NK-92 (cell line): ENCODE results near the gene UNC80.

ENCODE experiments used
- DNase-seq: peaks from one replicate; lab custom pipeline; 2025; ENCODE audit not compliant: unreplicated experiment; lab: John Stamatoyannopoulos, UW

Gene UNC80

DNA sequence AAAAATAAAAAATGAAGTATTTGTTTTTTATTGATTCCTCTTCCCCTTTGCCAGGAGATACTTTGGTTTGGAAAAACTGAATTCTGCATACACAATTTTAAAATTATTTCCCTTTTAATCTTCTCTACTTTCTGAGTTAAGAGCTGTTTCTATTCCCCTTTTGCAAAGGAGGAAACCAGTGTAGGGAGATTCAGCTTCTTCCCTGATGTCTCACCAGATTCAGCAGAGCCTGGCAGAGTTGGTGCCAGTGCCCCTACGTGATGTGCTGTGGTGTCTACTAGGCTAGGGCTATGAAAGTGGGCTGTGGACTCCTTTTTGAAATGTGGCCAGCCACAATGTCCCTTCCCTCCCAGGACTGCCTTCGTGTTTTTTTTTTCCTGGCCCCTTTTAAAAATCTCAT lies 233.2 kb downstream of the UNC80 start:
- no peak for DNase-seq

DNA sequence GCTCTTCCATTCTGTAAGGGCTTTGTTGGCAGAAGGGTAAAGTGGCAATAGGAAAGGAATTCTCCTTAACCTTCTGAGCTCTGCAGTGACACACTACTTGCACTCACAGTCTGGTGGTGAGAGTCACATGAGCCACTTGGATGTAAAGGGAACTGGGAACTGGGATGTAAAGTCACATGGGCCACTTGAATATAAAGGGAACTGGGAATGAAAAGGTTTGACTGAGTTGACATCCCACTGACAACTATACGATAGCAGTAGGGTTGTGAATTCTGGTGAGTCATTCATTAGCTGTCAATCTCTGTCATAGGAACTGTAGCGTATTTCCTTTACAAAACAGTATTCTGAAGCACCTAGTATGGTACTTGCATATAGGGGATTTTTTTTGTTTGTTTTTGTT lies 236.3 kb downstream of the UNC80 start:
- no peak for DNase-seq

DNA sequence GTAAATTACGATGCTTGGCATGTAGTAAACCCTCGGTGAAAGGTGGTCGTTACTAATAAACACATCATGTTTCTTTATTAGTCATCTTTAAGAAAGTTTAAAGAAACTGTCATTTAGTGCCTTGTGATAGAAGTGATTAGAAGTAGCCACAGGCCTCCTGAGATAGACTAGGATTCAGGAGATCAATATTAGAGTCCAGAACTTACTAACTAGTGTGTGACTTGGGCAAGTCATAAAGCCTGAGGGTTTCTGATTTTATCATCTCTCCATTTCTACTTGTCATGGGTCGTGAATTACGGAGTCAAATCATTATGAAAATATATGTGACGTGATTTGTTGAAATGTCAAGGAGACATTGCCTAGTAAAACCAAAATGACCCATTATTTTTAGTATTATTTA lies 237.5 kb downstream of the UNC80 start:
- no peak for DNase-seq

DNA sequence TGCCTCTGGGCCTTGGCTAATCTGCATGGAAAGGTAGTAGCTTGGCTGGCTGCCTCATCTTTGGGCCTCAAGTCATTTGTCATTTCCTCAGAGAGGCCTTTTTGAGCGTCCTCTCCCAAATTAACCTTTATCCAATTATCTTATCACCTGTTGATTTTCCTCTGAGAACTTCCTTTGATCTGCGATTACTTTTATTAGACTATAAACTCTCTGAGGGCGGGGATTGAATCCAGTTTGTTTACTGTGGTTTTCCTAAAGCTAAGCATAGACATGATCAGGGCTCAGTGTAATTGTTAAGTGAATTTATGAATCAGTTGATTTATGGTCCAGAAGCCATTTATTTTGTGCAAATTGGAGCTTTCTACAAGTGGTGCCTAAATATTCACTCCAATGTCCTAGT lies 238.3 kb downstream of the UNC80 start:
- DNase-seq = no peak

DNA sequence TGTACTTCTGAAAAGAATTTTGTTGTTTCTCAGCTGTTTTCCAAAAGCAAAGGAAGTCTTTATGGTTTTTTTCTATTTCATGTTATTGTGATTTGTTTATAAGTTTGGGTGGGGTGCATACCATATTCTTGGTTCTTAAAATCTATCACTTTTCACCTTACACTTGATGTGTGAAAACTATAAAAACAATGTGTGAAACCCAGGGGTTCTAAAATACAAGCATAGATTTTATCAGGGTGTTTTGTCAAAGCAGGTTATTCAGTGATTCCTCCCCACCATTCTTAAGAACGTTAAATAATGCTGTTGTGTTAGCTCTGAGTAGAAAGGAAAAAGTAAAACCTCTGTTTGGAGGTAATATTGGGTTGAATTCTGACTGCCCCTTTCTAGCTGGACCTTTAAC lies 248.5 kb downstream of the UNC80 start:
- no peak for DNase-seq

DNA sequence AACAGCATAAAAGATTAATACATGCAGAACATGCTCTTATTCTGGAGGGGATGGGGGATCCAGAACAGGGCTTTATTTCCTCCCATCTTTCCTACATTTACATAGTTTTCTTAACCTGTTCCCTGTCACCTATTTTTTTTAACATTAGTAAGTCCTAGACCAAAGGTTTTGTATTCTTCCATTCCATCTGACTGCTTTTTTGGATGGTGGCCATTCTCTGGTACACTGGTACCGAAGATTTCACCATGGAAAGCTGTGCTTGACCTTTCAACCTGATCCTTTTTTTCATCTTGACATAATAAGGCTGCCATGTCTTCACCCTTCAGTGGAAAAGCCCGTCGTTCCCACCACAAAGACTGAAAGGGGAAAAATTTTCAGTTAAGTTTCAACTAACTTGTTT lies 251.2 kb downstream of the UNC80 start:
- no peak for DNase-seq

DNA sequence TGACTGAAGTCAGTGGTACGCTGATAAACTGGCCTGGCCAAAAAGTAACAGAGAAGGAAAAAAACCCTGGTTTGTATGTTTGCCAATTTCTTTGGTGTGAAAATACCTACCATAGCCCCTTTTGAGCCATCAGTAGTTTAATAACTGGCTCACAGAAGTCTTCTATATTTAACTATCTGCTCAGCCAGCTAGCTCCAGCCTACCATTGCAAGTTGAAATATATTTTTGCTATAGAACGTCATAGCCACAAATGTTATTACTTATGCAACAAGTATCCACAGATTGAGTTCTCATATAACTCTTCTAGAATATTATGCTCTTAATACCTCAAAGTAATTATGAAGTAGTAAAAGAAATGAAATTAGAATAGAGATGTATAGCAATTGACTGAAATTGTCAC lies 256.0 kb downstream of the UNC80 start:
- no peak for DNase-seq

DNA sequence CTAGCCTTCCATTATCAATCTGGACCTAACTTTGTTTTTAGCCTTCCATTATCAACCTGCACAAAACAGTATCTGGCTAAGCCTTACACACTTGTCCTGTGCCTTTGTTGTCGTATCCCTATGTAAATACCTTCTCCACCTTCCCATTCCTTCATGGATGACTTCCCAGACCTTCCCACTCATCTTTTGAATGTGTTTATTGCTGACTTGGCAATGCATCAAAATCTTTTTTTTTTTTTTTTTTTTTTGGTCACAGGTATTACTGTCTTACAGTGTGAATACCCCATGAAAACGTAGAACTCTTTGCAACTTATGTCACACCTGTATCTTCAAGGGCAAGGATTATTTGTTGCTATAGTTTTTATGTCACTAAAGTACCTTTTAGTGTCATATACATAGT lies 256.5 kb downstream of the UNC80 start:
- DNase-seq = no peak

DNA sequence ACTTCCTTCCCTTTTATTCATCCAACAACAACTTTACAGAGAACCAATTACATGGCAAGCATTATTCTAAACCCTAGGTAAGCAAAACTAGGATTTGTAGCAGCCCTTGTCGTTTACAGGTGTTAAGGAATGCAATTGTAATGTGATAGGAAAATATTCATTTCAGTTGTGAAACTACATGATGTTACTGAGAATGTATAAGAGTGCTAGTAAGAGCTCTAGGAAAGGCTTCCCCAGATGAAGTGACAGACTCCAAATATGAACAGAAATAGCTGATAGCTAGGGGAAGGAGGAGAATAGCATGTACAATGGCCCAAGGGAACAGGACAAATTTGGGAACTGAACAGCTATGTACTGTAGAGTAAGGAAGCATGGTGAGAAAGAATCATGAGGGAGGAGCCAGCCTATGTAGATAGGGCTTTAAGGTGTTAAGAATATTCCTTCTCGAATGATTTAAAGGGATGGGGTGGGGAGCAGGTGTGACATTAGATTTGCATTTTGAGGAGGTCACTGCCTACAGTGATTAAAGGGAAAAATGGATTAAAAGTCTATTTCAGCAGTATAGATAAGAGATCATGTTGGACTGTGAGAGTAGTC lies 262.6 kb downstream of the UNC80 start:
- no peak for DNase-seq

DNA sequence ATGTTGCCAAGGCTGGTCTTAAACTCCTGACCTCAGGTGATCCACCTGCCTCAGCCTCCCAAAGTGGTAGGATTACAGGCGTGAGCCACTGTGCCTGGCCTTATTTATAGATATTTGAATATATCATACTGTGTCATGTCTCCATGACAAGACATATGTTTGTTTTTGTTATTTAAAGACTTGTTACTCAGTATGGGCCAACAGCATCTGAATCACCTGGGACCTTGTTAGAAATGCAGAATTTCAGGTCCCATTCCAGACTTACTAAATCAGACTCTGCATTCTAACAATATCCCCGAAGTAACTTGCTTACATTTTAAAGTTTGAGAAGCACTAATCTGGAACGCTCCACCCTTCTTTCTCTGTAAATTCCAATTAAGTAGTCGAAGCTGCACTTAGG lies 264.0 kb downstream of the UNC80 start:
- no peak for DNase-seq

DNA sequence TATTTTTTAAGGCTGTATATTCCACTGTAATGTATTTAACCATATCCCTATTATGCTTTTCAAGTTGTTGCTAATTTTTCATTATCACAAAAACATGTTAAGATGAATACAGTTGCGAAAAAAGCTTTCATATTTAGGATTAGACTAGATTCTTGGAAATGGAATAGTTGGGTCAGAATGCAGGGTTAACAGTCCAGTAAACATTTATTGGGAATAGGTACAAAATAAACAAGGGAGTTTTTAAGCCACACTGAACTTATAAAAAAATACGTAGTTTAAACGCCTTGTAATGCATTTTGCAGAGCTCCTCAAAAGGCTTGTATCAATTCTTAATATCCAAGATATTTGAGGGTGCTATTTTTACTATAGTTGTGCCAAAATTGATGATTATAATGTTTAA lies 266.4 kb downstream of the UNC80 start:
- no peak for DNase-seq

DNA sequence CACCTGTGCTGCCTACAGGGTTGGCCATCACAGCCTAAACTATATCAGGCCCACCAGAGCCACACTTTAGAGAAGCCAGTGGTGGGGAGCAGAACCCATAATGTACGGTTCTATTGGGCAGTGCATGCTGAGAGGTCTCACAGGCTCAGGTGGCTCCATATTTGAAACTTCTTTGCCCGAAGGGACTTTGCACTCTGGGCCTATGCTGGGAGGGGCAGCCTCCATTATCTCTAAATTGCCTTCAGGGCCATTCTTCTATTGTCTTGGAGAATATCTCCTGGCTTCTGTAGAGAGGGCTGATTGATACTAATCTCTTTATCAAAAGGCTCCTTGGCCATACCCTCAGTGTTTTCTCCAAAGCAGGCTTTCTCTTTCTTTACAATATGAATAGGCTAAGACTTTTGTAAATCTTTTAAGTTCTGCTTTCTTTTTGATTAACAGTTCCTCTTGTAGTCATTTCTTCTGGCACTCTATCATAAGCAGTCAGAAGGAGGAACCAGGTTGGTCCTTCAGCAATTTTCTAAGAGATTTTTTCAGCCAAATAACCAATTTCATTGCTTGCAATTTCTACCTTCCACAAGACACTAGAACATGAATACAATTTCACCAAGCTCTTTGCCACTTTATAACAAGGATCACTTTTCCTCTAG lies 275.3 kb downstream of the UNC80 start:
- no peak for DNase-seq
